ENCODE measurements around the gene ELP4.
"Not testable (repeated sequence)": the region's sequence is repeated elsewhere in the genome, so short reads cannot be mapped to it uniquely, and the experiment has no call there.

ELP4 gene

DNA sequence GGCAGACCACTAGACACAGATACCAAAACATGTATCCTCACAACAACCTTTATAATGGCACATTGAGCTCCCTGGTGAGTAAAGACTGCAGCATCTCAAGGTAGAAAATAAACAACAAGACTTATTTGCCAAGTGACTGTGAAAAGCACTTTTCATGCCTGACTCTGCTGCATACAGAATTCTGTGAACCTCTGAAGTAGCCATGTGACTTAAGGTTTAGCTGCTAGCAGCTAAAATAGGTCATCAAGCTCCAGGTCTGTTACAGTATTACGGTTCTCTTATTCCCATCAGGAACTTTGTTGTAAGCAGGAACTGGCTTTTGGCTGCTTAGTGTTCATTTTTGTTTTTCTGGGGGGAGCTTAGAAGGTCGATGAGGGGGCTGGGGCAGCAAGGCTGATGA lies 162.1 kb downstream of the ELP4 start:
- no peak for DNase-seq (ENCODE audit: extremely low read depth, low read depth)
- TF ChIP-seq, protein P1, sequence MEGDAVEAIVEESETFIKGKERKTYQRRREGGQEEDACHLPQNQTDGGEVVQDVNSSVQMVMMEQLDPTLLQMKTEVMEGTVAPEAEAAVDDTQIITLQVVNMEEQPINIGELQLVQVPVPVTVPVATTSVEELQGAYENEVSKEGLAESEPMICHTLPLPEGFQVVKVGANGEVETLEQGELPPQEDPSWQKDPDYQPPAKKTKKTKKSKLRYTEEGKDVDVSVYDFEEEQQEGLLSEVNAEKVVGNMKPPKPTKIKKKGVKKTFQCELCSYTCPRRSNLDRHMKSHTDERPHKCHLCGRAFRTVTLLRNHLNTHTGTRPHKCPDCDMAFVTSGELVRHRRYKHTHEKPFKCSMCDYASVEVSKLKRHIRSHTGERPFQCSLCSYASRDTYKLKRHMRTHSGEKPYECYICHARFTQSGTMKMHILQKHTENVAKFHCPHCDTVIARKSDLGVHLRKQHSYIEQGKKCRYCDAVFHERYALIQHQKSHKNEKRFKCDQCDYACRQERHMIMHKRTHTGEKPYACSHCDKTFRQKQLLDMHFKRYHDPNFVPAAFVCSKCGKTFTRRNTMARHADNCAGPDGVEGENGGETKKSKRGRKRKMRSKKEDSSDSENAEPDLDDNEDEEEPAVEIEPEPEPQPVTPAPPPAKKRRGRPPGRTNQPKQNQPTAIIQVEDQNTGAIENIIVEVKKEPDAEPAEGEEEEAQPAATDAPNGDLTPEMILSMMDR (IDR thresholded peaks at IDR 0.05; ENCODE audit: low read depth, low read length, missing control alignments), result no peak

DNA sequence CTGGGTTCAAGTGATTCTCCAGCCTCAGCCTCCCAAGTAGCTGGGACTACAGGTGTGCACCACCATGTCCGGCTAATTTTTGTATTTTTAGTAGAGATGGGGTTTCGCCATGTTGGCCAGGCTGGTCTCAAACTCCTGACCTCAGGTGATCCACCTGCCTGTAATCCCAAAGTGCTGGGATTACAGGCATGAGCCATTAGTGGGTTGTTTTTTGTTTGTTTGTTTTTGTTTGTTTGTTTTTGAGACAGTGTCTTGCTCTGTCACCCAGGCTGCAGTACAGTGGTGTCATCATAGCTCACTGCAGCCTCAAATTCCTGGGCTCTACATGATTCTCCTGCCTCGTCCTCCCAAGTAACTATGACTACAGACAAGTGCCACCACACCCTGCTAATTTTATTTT lies 163.5 kb downstream of the ELP4 start:
- H3K4me3 ChIP-seq (replicated peaks; ENCODE audit: low read depth, low read length); DNase-seq (ENCODE audit: extremely low read depth, low read depth): not testable (repeated sequence)

More for the DNA sequence above, 162.1 kb downstream of the ELP4 start:
- no peak overlapping the region for H3K4me3 ChIP-seq (replicated peaks; ENCODE audit: low read depth, low read length)

DNA sequence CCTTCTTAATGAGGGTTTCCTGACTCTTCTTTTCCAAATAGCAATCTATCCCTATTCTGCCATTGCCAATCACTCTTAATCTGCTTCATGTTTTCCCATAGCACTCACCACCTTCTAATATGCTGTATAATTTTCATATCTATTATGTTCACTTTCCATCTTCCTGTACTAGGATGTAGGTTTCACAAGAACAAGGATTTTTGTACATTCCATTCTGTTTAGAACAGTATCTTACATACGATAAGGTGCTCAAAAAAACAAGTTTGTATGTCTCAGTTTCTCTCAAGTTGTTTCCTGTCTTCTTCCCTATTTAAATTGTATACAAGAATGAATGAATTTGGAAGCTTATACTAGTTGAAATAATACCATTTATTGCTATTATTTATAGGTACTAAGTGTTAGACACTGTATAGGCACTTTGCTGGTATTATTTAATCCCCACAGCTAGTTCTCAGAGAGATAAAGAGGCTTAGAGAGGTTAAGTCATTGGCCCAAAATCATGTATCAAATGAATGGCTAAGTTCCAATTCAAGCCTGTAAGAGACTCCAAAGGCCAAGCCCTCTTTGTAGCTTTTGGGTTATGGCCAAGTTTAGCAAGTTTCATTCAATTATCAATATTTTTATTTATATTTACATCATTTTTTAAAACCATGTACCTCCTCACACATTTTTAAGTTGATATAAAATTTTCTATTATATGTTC lies 166.9 kb downstream of the ELP4 start:
- no peak overlapping the region for H3K4me3 ChIP-seq (replicated peaks; ENCODE audit: low read depth, low read length)
- DNase-seq (ENCODE audit: extremely low read depth, low read depth), result no peak
- TF ChIP-seq, protein P1 (IDR thresholded peaks at IDR 0.05; ENCODE audit: low read depth, low read length, missing control alignments), result no peak

DNA sequence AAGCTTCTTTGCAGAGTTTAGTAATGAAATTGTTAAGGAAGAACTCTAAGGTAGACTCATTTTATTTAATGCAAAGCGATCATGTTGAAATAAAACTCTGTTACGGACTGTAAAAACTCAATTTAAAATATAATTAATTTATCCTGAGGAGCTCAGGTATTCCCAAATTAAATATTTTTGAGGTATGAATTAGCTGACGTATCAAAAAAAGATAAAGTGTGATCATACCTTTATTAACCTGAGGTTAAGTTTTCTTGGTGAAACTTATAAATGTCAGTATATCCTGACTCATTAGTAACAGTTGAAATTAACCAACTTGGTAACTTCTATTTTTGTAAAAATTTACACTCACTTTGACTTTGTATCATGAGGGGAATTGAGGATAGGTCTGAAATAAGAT lies 171.2 kb downstream of the ELP4 start:
- no peak overlapping the region for H3K4me3 ChIP-seq (replicated peaks; ENCODE audit: low read depth, low read length)
- no peak for DNase-seq (ENCODE audit: extremely low read depth, low read depth)
- TF ChIP-seq, protein P1 (IDR thresholded peaks at IDR 0.05; ENCODE audit: low read depth, low read length, missing control alignments), result no peak

DNA sequence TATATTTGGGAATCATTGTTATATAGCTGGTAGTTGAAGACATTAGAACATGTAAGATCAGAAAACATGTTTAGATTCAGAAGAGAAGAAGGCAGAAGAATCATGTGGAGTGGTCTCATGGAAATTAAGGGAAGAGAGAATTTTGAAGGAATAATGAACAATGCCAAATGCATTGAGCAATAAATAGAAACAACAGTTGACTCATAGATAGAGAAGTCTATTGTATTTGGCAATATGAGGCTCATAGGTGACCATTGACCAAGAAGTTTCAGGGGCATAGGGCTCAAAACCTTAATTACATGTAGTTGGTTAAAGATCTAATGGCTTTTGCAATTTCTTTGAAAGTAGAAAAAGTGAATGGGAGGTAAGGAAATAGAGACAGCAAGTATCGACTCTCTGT lies 177.7 kb downstream of the ELP4 start:
- DNase-seq (ENCODE audit: extremely low read depth, low read depth), result no peak
- H3K4me3 ChIP-seq (replicated peaks; ENCODE audit: low read depth, low read length), result no peak overlapping the region
- TF ChIP-seq, protein P1 (IDR thresholded peaks at IDR 0.05; ENCODE audit: low read depth, low read length, missing control alignments), result no peak

DNA sequence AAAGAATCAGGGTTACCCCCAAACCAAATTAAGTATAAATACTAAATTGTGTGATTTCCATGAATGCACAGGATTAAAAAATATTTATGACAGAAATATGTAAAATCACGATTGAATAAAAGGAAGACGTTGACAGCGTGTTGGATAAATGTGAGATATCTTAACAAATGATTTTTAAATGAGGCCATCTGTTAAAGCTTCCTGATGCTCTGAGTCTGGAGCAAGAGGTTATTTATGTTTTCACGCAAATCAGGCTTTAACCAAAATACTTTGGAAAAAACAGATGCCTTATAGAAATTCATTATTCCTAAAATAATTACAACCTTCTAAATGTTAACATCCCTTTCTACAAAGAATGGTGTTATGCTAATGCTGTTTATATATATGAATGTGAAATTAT lies 178.3 kb downstream of the ELP4 start:
- TF ChIP-seq, protein P1 (IDR thresholded peaks at IDR 0.05; ENCODE audit: low read depth, low read length, missing control alignments), result no peak
- no peak overlapping the region for H3K4me3 ChIP-seq (replicated peaks; ENCODE audit: low read depth, low read length)
- DNase-seq (ENCODE audit: extremely low read depth, low read depth), result no peak

DNA sequence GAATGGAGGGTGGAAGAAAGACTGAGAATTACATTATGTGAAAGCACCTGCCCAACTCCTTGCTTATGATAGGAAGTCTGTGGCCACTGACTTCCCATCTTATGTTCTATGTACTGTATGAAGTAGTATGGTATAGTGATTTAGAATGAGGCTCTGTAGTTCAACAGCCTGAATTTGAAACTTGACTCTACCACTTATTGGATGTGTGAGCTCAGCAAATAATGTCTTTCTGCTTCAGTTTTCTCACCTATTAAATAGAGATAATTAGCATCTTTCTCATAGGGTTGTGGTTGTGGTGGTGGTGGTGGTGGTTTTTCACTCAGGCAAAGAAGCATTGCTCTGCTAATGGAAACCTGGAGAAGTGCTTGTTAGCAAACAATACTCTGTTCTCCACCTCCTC lies 180.0 kb downstream of the ELP4 start:
- TF ChIP-seq, protein P1 (IDR thresholded peaks at IDR 0.05; ENCODE audit: low read depth, low read length, missing control alignments), result no peak
- H3K4me3 ChIP-seq (replicated peaks; ENCODE audit: low read depth, low read length), result no peak overlapping the region
- DNase-seq (ENCODE audit: extremely low read depth, low read depth), result no peak
